NK-92 treated with Interleukin-12 subunit alpha and Interleukin-12 subunit beta, amount 100 ng/mL, for 24 hours (cell line): ENCODE data around the gene ANLN.
"Not testable (repeated sequence)": the region's sequence is repeated elsewhere in the genome, so short reads cannot be mapped to it uniquely, and the experiment has no call there.

Experiments
- DNase-seq: peaks from one replicate; lab custom pipeline; 2025; lab: John Stamatoyannopoulos, UW

The ANLN gene

GRCh38 chr7:36379831-36380504 lies 9.7 kb upstream of the ANLN start:
- DNase-seq, result no peak

DNA sequence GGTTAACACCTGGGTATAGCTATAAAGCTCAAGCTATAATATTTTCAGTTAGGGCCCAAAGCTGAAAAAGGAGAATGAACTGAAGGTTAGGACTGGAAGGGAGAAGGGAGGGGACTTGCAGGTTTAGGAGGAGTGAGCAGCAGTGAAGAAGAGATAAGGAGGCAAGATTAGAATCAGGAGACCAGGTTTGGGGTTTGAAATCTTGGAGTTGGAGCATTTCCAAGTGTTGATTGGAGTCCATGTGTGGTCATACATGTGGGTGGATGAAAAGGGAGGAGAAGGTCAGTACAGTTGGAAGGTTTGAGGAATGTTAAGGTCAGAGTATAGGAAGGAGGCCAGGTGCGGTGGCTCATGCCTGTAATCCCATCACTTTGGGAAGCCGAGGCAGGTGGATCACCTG lies 8.6 kb upstream of the ANLN start:
- no peak for DNase-seq

DNA sequence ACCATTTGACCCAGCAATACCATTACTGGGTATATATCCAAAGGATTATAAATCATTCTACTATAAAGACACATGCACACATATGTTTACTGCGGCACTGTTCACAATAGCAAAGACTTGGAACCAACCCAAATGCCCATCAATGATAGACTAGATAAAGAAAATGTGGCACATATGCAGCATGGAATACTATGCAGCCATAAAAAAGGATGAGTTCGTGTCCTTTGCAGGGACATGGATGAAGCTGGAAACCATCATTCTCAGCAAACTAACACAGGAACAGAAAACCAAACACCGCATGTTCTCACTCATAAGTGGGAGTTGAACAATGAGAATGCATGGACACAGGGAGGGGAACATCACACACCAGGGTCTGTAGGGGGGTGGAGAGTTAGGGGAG lies 6.4 kb upstream of the ANLN start:
- not testable (repeated sequence) for DNase-seq

DNA sequence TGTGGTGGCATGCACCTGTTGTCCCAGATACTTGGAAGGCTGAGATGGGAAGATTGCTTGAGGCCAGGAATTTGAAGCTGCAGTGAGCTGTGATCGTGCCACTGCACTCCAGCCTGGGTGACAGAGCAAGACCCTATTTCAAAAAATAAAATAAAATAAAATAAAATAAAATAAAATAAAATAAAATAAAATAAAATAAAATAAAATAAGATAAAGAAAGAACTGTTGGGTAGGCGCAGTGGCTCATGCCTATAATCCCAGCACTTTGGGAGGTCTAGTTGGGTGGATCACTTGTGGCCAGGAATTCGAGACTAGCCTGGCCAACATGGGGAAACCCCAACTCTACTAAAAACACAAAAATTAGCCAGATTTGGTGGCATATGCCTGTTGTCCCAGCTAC lies 4.0 kb upstream of the ANLN start:
- not testable (repeated sequence) for DNase-seq

DNA sequence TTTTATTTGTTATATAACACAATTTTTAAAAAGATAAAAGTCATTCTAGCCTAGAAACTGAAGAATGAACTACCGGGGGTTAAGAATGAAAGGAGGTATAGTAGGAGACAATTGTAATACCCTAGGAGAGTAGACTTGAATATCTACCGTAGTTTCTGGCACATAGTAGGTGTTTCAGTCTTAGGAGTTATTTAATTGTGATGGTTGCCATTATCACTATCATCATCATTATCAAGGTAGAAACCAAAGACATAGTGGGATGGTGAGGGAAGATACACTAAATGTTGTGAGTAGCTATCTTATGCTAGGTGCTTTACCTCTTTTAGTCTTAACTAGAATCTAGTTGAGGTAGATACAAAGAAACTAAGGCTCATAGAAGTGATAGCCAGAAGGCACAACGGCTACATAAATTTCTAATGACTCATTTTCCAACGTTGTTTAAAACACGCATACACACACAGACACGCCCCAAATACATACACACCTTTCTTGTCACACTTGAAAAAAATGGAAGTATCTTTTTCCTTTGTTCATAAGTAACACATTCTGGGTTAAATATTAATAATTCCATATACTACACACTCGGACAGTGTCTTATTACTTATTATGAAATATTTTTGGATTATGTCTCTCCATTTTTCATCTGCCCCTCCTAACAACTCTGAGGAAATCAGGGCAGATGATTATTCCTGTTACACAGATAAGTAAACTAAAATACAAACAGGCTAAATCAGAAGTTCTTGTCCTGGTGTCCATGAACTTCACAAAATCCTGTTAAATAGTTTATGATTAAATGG lies 2.0 kb upstream of the ANLN start:
- DNase-seq, result no peak

GRCh38 chr7:36388423-36388822 lies 1.2 kb upstream of the ANLN start:
- no peak for DNase-seq

DNA sequence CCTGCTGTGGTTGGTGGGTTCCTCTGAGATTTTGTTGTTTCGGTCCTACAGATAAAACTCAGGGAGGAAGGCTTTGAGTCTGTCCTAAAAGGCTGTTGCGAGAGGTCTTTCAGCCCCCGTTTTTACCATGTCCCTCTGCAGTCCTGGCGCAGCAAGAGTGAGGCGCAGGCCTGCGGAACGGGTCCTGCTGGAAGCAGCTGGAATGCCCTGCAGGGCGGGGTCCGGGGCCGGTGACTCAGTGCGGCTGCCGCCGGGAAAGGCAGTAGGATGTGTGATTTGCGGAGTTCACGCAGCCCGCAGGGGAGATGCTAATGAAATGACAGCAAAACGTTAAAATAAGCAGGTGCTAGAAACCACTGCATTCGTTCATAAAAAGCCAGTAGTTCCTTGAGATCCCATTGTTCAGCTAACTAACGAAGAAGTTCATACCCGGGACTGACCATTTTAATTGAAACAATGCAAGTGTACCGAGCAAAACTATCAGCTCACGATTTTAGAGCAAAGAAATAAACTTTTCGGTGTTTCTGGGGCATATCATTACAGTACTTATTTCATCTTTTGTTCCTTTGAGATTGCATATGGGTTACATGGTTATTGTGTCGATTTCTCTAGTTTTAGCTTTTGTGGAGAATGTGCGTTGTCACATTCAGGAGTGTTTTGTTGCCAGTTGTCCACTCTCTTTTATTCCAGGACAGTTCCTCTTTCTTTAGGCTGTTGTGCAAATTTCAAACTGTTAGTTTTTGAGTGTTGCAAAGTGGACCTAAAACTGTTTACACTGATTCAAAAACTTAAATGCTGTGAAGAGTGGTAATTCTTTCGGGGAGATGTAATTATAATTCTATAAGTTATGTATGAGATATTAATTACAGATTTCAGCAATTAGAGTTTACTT lies 783 bp downstream of the ANLN start:
- peak; percentile 49 for DNase-seq

- DNase-seq, result no peak
These were observed 2.0 kb downstream of the ANLN start for GRCh38 chr7:36391436-36392198.

GRCh38 chr7:36393826-36394225 lies 4.2 kb downstream of the ANLN start:
- DNase-seq, result no peak

DNA sequence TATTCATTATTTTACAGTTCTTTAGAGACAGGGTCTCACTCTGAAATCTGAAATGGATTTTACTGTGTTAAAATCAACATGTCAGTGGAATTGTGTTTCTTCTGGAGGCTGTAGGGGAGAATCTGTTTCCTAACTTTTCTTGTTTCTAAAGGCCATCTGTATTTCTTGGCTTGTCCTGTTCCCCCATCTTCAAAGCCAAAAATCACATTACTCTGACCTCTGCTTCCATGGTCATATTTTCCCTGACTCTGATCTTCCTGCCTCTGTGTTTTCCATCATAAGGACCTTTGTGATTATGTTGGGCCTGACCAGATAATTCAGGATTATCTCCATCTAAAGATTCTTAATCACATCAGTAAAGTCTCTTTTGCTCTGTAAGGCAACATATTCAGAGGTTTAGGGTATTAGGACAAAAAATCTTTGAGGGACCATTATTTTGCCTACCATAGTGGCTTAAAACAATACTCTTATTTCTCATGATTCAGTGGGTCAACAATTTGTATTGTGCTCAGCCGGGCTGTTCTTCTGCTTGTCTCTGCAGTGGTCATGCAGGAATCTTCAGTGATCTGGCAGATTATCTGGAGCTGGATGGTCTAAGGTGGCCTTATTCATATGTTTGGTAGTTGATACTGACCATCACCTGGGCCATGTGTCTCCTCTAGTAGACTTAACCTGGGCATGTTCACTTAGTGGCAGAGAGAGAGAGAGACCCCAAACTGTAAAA lies 5.7 kb downstream of the ANLN start:
- DNase-seq, result no peak

- no peak for DNase-seq
These were observed 6.5 kb downstream of the ANLN start for GRCh38 chr7:36396150-36396549.

GRCh38 chr7:36400036-36400435 lies 10.4 kb downstream of the ANLN start:
- no peak for DNase-seq

DNA sequence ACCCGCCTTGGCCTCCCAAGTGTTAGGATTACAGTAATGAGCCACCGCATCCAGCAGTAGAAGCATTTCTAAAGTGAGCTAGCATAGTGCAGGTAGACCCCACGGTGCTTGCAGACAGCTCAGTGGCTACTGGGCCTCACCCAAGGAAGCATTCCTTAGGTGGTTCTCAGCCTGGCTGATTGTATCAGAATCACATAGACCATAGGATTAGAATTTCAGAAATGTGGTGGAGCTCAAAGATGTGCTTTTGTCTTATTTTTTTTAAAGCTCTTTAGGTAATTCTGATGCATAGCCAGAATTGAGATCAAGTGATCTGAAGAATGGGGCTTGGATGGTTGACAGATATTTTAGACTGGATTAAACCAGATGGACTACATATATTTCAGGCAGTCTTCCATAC lies 10.9 kb downstream of the ANLN start:
- no peak for DNase-seq

GRCh38 chr7:36403452-36403851 lies 13.8 kb downstream of the ANLN start:
- DNase-seq, result no peak

DNA sequence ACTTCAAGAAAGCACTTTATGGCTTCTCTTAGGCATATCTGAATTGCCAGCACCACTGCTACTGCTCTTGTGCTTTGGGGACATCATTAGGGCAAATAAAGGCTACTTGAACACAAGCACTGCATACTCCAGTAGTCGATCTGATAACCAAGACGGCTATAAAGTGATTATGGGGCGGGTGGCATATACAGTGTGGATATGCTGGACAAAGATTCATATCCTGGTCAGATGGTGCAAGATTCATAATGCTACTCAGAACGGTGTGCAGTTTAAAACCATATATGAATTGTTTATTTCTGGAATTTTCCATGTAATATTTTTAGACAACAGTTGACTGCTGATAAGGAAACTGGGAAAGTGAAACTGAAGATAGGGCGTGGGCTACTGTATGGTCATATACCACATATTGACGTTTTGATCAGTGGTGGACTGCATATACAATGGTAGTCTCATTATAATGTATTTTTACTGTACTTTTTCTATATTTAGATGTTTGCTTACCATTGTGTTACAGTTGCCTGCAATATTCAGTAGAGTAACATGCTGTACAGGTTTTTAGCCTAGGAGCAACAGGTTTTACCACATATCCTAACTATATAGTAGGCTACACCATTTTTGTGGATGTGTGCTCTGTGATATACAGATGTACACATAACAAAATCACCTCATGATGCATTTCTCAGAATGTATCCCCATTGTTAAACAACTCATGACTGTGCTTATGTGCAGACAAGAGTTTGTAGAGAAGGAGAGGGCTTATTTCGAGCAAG lies 15.2 kb downstream of the ANLN start:
- no peak for DNase-seq

GRCh38 chr7:36405409-36405803 lies 15.7 kb downstream of the ANLN start:
- no peak for DNase-seq

- no peak for DNase-seq
These were observed 16.5 kb downstream of the ANLN start for GRCh38 chr7:36406156-36406555.

DNA sequence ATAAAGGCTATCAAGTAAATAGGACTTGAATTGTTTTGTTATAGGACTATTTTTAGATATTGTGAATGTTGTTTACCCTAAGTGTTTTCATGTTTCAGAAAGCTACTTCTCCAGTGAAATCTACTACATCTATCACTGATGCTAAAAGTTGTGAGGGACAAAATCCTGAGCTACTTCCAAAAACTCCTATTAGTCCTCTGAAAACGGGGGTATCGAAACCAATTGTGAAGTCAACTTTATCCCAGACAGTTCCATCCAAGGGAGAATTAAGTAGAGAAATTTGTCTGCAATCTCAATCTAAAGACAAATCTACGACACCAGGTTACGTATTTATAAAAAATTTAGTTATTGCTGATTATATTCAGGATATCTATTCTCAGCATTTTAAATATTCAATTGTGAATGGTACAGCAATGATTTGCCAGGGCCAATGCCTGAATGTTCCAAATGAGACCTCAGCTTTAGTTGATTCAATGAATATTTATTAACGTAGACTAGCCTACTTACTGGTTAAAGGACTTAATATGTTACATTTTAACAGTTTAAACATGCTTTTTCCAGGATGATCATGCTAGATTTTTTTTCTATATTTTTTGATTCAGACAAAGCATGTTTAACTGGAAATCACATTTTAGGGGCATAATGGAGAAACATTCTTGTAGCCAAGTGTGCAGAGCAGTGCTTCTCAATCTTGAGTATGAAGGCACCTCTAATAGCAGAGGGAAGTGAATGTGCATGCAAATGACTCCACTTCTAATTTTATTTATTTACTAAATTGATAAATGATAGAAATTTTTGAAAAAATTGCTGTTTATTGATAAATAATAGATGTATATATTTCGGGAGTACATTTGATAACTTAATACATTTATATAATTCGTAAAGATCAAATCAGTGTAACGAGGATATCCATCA lies 18.2 kb downstream of the ANLN start:
- DNase-seq, result no peak

GRCh38 chr7:36408589-36408988 lies 18.9 kb downstream of the ANLN start:
- no peak for DNase-seq
